Measurements from ENCODE around the gene LCK.

DNA sequence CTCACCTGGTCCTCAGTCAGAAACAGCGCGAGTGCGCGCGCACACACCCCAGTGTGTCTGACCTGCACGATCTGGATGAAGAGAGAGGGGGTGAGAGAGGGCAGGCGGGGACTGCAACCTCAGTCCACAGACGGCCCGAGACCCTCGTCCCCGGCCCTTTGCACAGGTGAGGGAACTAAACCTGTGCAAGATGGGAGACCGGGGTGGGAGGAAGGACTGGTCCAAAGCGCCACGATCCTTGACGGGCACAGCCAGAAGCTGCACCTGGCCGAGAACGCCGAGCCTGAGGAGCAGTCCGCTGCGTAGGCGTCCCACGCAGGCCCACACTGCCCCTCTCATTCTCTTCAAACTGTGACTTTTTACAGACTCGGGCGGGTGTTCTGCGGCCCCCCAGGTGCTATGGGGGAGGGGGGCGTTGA lies 46.1 kb upstream of the LCK start:
- TF ChIP-seq YY1 (IDR thresholded peaks at IDR 0.05; ENCODE audit: insufficient read depth, insufficient read length) (no peak), ZNF274 (IDR thresholded peaks at IDR 0.05; ENCODE audit: low read depth, low read length) (no peak)
